B cell (primary cell): ENCODE data around the gene PELI2.

ENCODE experiments used
- CTCF ChIP-seq: fragments of 200-600 bp; IDR thresholded peaks from one replicate; pipeline ENCODE4 v1.8.0; 2022; ENCODE audit warnings: antibody characterized with exemption, mild to moderate bottlenecking
- EZH2 ChIP-seq: IDR thresholded peaks from 2 replicates; pipeline ENCODE4 v1.6.1; 2012; ENCODE audit warnings: borderline replicate concordance, low read depth, mild to moderate bottlenecking, moderate library complexity, low read length; ENCODE audit not compliant: insufficient read depth, poor library complexity, severe bottlenecking

- TF ChIP-seq CTCF: no peak
- TF ChIP-seq EZH2: no peak
Observed at GRCh38 chr14:56349960-56350359, 231.7 kb downstream of the PELI2 start.
